Adrenal gland (tissue), 5 donors: ENCODE measurements around the gene KCNAB1.

Experiments used
- POLR2A ChIP-seq, 2 donors: fragments of 450-650 bp; IDR thresholded peaks; one replicate each; pipeline ENCODE4 v1.6.1; 2017; ENCODE audit warnings: antibody characterized with exemption in 2 of 2, mild to moderate bottlenecking in 2 of 2, moderate library complexity in 1 of 2
- TF ChIP-seq, protein P1 (sequence below), 6 experiments: fragments of 450-650 bp in 4 of 6; fragments of 200-600 bp in 2 of 6; sonication (generic) in 1 of 6; IDR thresholded peaks; 1 replicate in 5 of 6; 2 replicates in 1 of 6; pipeline versions ENCODE4 v1.5.1 to v1.8.0; 2016 to 2021; ENCODE audit warnings: antibody characterized with exemption in 6 of 6, mild to moderate bottlenecking in 2 of 6, moderate library complexity in 1 of 6
- donor health status: DM: no; HTN: no; CAD: no.

DNA sequence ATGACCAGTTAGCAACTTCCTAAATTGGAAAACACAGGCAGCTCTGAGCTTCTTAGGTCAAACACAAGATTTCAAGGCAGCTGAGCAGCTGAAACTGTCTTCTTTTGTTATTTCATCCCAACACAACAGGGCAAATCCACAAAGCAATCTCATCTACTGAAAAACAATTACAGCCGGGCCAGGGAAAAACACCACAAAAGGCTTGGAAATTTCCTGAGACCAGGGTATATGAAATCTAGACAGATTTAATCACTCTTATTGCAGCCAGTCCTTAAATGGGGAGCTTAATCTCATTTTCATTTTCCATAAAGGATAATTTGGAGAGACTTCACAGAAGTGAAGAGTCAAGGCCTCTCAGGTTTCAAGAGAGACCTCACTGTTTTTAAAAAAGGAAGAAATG is 252.7 kb downstream of the KCNAB1 start:
- TF ChIP-seq, protein P1, sequence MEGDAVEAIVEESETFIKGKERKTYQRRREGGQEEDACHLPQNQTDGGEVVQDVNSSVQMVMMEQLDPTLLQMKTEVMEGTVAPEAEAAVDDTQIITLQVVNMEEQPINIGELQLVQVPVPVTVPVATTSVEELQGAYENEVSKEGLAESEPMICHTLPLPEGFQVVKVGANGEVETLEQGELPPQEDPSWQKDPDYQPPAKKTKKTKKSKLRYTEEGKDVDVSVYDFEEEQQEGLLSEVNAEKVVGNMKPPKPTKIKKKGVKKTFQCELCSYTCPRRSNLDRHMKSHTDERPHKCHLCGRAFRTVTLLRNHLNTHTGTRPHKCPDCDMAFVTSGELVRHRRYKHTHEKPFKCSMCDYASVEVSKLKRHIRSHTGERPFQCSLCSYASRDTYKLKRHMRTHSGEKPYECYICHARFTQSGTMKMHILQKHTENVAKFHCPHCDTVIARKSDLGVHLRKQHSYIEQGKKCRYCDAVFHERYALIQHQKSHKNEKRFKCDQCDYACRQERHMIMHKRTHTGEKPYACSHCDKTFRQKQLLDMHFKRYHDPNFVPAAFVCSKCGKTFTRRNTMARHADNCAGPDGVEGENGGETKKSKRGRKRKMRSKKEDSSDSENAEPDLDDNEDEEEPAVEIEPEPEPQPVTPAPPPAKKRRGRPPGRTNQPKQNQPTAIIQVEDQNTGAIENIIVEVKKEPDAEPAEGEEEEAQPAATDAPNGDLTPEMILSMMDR (IDR thresholded peaks at IDR 0.05) = no peak
- TF ChIP-seq POLR2A (IDR thresholded peaks at IDR 0.05) = no peak
